CD4-positive, alpha-beta T cell treated with Interleukin-1 beta for 1 hour (primary cell): Measurements from ENCODE around the gene MFN2.
"Not testable (repeated sequence)": the region's sequence is repeated elsewhere in the genome, so short reads cannot be mapped to it uniquely, and the experiment has no call there.

Source experiments
- DNase-seq, 2 donors: peaks; one replicate each; pipeline ENCODE4 v3.0.0-alpha.2; 2020 to 2022

The MFN2 gene

DNA sequence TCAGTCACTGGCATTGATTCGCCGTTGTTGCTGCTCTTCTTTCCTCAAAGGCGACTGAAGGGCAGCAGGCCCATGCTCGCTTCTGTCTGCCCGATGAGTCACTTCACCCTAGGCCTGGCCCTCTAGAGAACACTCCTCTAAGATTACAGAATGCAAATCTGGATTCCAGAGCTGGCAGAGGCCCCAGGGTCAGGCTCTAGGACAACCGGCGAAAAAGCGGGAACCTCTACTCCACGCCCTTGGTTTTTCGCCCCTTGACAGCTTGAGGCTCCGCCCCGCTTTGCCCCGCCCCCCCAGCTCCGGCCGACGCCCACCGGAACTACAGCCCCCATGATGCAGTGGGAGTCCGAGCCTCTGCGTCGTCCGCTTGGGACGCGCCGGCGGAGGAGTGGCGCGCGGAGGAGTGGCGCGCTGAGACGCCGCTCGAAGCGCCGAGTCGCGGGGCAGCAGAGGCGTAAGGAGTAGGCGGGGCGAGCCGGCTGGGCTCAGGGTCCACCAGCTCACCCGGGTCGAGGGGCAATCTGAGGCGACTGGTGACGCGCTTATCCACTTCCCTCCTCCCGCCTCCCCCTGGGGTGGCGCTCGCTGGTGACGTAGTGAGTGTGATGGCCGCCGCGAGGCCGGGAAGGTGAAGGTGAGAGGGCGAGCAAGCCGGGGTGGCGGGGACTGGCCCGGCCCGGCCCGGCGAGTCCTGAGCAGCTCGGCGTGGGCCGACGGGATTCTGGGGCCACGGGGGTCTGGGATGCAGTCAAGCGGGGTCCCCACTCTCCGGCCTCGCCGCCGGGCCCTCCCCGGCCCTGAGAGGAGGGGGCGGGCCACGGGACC, at the start of gene MFN2:
TSS of gene MFN2 (plus strand) at position 594 of the 825 bp plus-strand sequence. CDS start 8,725 bp downstream, outside the sequence.
- DNase-seq: peak; percentile 92 to 94

- no peak for DNase-seq
Observed at GRCh38 chr1:11930571-11931445, 49.4 kb upstream of the MFN2 start.

GRCh38 chr1:11931845-11932244, 48.4 kb upstream of the MFN2 start:
- no peak for DNase-seq

GRCh38 chr1:11934302-11935056, 45.8 kb upstream of the MFN2 start, which contains the start of gene PLOD1:
Gene PLOD1, plus strand, starts transcription at chr1:11934717. Its CDS starts 63 bp downstream, at chr1:11934780.
- peak; percentile 86 to 90 for DNase-seq

DNA sequence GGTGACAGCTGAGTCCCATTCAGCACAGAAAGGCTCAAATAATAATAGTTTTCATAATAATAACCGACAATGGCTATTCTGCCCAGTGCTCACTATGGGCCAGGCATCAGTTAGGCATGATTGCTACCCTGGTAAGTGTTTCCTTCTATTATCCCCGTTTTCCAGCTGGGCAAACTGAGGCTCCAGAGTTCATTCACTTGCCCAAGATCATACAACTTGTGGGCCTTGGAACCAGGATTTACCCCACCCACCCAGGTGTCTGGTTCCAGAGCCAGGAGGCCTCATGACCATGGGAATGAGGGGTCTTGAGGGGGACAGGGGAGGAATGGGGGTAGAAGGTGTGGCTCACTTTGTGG, 45.2 kb upstream of the MFN2 start:
- DNase-seq: no peak

- DNase-seq: not testable (repeated sequence)
Observed at GRCh38 chr1:11935733-11936132, 44.5 kb upstream of the MFN2 start.

GRCh38 chr1:11938722-11939526, 41.3 kb upstream of the MFN2 start:
- DNase-seq: no peak

DNA sequence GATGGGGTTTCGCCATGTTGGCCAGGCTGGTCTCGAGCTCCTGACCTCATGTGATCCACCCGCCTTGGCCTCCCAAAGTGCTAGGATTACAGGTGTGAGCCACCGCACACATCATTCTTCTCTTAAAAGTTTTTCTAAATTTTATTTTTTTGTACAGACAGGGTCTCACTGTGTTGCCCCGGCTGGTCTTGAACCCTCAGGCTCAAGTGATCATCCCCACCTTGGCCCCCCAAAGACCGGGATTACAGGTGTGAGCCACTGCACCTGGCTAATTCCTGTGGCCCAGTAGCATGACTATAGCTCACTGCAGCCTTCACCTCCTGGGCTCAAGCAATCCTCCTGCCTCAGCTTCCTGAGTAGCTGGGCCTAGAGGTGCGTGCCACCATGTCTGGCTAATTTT, 40.5 kb upstream of the MFN2 start:
- not testable (repeated sequence) for DNase-seq

DNA sequence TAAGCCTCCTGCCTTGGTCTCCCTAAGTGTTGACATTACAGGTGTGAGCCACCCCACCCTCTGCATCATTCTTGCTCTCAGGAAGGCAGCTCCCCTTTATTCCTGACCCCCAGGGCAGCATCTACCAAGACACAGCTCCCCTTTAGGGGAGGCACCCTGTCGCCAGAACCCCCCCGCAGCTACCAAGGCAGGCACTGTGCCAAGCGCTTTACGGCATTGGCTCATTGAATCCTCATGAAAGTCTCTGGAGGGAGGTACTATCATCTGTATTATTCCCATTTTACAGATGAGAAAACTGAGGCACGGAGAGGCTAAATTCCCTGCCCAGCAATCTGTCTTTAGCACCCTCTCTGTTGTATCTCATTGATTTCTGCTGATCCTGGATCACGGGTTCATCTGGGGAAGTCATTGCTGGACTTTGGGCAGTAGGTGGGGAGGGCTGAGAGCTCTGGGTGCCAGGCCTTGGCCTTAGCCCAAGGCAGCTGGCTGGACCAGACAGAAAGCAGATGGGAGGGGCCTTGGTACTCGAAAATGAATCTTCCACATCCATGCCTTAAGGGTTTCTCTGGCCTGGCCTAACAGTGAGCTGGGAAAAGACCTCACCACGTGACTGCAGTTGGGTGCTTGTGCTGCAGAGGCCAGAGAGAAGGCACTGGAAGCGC, 39.9 kb upstream of the MFN2 start:
- no peak for DNase-seq

- no peak for DNase-seq
Observed at GRCh38 chr1:11942280-11942679, 38.0 kb upstream of the MFN2 start.

- no peak for DNase-seq
Observed at GRCh38 chr1:11943619-11944018, 36.6 kb upstream of the MFN2 start.

DNA sequence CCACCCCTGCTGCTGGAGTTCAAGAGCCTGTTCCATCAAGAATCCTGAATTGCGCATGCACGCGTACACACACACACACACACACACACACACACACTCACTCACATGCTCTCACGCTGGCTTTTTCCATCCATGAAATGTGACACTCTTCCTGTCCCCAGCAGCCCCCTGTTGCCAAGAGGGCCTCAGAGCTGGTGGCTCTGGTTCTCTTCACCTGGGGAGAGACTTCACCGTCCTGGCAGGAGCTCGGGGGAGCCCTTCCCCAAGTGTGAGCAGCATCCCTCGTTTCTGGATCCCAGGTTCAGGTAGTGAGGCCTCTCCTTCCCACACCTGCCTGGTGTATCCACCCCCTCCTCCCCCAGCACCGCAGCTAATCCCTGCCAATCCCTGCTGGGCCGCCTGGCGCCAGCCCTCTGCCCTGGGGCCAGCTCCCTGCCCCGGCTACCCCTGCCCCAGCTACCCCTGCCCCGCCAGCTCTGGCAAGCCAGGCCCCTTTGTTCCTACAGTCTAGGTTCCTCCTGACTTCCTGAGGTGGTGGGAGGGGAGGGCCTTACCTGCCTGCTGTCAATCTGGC, 35.8 kb upstream of the MFN2 start:
- no peak for DNase-seq

GRCh38 chr1:11946647-11947046, 33.6 kb upstream of the MFN2 start:
- DNase-seq: no peak

DNA sequence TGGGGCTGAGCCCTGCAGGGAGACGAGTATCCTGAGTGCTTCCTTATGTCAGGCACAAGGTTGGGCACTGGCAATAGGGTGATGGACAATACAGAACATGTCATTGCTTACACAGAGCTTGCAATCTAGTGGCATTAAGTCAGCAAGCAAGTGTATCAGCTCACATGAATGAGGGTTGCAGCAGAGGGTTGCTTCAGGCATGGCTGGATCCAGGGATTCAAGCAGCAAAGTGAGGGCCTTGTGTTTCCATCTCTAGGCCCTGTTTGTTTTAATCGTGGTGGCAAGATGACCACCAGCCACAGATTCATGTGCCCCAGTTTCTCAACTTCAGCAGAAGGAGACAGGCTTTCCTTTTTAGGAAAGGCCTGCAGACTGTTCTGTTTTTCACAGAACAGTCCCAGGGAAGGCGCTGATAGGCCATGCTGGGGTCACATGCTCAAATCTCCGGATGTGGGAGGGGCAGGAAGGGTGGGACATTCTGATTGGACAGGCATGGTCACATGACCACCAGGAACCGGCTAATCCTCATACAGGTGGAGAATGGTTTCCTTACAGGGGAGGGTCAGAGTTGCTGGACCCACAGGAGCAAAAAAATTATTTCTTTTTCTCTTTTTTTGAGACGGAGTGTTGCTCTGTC, 31.3 kb upstream of the MFN2 start:
- peak in 1 of 2 donors; percentile 5 for DNase-seq

GRCh38 chr1:11951901-11952300, 28.3 kb upstream of the MFN2 start:
- DNase-seq: no peak

- peak in 1 of 2 donors; percentile 22 for DNase-seq
Observed at GRCh38 chr1:11952455-11953109, 27.7 kb upstream of the MFN2 start.

- no peak for DNase-seq
Observed at GRCh38 chr1:11955221-11955620, 25.0 kb upstream of the MFN2 start.

DNA sequence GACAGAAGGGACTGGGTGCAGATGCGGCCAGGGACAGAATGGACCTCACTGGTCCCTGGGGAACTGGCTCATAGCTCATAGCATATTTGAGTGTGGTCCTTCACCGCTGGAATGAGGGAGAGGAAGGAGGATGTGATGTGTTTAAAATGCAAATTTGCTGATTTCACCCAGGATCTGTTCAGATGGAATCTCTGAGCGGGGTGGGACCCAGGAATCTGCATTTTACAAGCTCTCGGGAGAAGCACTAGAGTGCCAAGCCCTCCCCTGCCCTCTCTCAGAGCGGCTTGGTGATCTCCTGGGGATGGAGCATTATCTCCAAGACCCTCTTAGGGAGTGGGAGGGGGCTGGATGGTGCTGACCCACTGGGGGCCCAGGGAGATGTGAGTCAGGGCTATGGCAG, 22.8 kb upstream of the MFN2 start:
- DNase-seq: no peak

- no peak for DNase-seq
Observed at GRCh38 chr1:11957897-11958296, 22.3 kb upstream of the MFN2 start.

GRCh38 chr1:11960276-11960675, 20.0 kb upstream of the MFN2 start:
- DNase-seq: no peak
